Caco-2 (cell line): ENCODE results near the gene ADAM12. TPM values are rescaled to one million over a fixed set of nuclear protein-coding genes. Genes with fewer than 3 reads are reported as not detected.

ENCODE experiments used
- BruUV-seq: library from RNA; stranded (reverse); fragments of 400-500 nt; replicated peaks from 2 replicates; lab custom pipeline; 2021; lab: Mats Ljungman, UMichigan
- CTCF ChIA-PET: fragments of 300-600 bp; sonication (Branson Sonifier 250); formaldehyde crosslinking; loops from one replicate; lab custom pipeline; 2022; ENCODE audit warnings: antibody characterized with exemption; lab: Charles Lee
- POLR2A ChIA-PET: fragments of 300-600 bp; sonication (Branson Sonifier 250); formaldehyde crosslinking; loops from one replicate; lab custom pipeline; 2022; ENCODE audit warnings: antibody characterized with exemption; lab: Charles Lee
- DNase-seq, 2 experiments: peaks; one replicate each; pipeline versions ENCODE4 v3.0.0 to v3.0.0-alpha.2; 2020 to 2022
- H3K27me3 ChIP-seq: replicated peaks from 2 replicates; pipeline ENCODE4 v1.6.0; 2011; ENCODE audit warnings: low read length; ENCODE audit not compliant: control insufficient read depth, insufficient read depth
- H3K36me3 ChIP-seq: 2 replicates; pipeline ENCODE4 v1.5.1; 2011; ENCODE audit warnings: low read length; ENCODE audit not compliant: control insufficient read depth, insufficient read depth
- H3K4me1 ChIP-seq: fragments of 250-450 bp; sonication (Bioruptor Pico); 2 replicates; pipeline ENCODE4 v1.5.1; 2020; ENCODE audit warnings: mild to moderate bottlenecking
- H3K4me3 ChIP-seq: 2 replicates; pipeline ENCODE4 v1.5.1; 2011; ENCODE audit warnings: low read depth, mild to moderate bottlenecking, control low read depth, low read length
- H3K9me3 ChIP-seq: fragments of 250-450 bp; sonication (Bioruptor Pico); 2 replicates; pipeline ENCODE4 v1.5.1; 2020; ENCODE audit warnings: mild to moderate bottlenecking, moderate library complexity
- H3K27ac Mint-ChIP-seq: one replicate; pipeline ENCODE4 v1.8.0; 2022; ENCODE audit warnings: mixed read lengths; ENCODE audit not compliant: unreplicated experiment
- H3K27me3 Mint-ChIP-seq: one replicate; pipeline ENCODE4 v1.8.0; 2022; ENCODE audit warnings: mixed read lengths; ENCODE audit not compliant: insufficient read depth, unreplicated experiment
- H3K36me3 Mint-ChIP-seq: one replicate; pipeline ENCODE4 v1.8.0; 2022; ENCODE audit warnings: mild to moderate bottlenecking, mixed read lengths; ENCODE audit not compliant: insufficient read depth, unreplicated experiment
- H3K4me1 Mint-ChIP-seq: one replicate; pipeline ENCODE4 v1.8.0; 2022; ENCODE audit warnings: low read depth, mixed read lengths; ENCODE audit not compliant: unreplicated experiment
- H3K4me3 Mint-ChIP-seq: one replicate; pipeline ENCODE4 v1.8.0; 2022; ENCODE audit warnings: mild to moderate bottlenecking, moderate library complexity, mixed read lengths; ENCODE audit not compliant: unreplicated experiment
- H3K9me3 Mint-ChIP-seq: one replicate; pipeline ENCODE4 v1.8.0; 2022; ENCODE audit warnings: mixed read lengths; ENCODE audit not compliant: unreplicated experiment
- intact Hi-C: fragments of 100-400 bp; cut with micrococcal nuclease; formaldehyde crosslinking; loops from one replicate; pipeline ENCODE4 v1.10.0; 2022; ENCODE audit not compliant: unreplicated experiment
- total RNA-seq: library from RNA; stranded (reverse); gene quantifications from 2 replicates; pipeline ENCODE4 v1.2.3, GENCODE V29; 2022
- TF ChIP-seq, protein P1 (sequence below), 2 experiments: fragments of 200-600 bp in 1 of 2; IDR thresholded peaks; 1 replicate in 1 of 2; 2 replicates in 1 of 2; pipeline versions ENCODE4 v1.5.1 to v1.8.0; 2011 to 2022; ENCODE audit warnings: antibody characterized with exemption in 1 of 2, control low read depth in 1 of 2, inconsistent platforms in 1 of 2, low read depth in 1 of 2, low read length in 1 of 2, mild to moderate bottlenecking in 1 of 2, moderate library complexity in 1 of 2; ENCODE audit not compliant: insufficient read depth in 1 of 2, severe bottlenecking in 1 of 2, unreplicated experiment in 1 of 2

The ADAM12 gene
- total RNA-seq, 1 experiment from 2014 or later: not detected

DNA sequence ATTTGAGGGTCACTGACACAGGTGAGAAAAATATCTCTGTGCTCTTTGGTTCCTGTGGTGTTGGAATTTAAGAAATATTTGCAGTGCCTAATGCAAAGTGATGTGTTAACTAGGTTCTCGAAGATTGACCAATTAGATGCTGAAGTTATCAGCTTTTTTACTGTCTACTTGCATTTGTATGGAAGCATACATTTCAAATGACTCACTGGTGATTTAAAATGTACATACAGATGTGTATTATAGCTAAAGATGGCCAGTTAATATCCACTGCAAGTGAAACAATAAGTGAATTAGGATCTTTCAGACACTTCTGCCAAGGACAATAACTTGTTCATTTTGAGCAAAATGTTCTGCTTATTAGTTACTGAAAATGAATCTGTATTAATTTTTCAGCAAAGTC lies 287.0 kb downstream of the ADAM12 start:
- intact Hi-C loops: no loop called here
- Mint-ChIP-seq H3K4me3 (no peak overlapping the region), H3K27me3 (no peaks in the 10 kb centered on the region), H3K36me3 (no peaks in the 10 kb centered on the region), H3K27ac (no peak overlapping the region), H3K9me3 (no peaks in the 10 kb centered on the region), H3K4me1 (no peaks in the 10 kb centered on the region)
- no peak overlapping the region for H3K4me3 ChIP-seq
- CTCF ChIA-PET: no interaction called here
- H3K36me3 ChIP-seq: no peaks in the 10 kb centered on the region
- H3K27me3 ChIP-seq: no peaks in the 10 kb centered on the region; the same call in 1 of the 2 replicates
- DNase-seq: no peak
- H3K9me3 ChIP-seq: no peaks in the 10 kb centered on the region
- no TSS peak for BruUV-seq
- POLR2A ChIA-PET: no interaction called here
- no peaks in the 10 kb centered on the region for H3K4me1 ChIP-seq
- TF ChIP-seq, protein P1, sequence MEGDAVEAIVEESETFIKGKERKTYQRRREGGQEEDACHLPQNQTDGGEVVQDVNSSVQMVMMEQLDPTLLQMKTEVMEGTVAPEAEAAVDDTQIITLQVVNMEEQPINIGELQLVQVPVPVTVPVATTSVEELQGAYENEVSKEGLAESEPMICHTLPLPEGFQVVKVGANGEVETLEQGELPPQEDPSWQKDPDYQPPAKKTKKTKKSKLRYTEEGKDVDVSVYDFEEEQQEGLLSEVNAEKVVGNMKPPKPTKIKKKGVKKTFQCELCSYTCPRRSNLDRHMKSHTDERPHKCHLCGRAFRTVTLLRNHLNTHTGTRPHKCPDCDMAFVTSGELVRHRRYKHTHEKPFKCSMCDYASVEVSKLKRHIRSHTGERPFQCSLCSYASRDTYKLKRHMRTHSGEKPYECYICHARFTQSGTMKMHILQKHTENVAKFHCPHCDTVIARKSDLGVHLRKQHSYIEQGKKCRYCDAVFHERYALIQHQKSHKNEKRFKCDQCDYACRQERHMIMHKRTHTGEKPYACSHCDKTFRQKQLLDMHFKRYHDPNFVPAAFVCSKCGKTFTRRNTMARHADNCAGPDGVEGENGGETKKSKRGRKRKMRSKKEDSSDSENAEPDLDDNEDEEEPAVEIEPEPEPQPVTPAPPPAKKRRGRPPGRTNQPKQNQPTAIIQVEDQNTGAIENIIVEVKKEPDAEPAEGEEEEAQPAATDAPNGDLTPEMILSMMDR (IDR thresholded peaks at IDR 0.05; ENCODE audit: insufficient read depth in 1 of 2, low read depth in 1 of 2, low read length in 1 of 2, severe bottlenecking in 1 of 2, unreplicated experiment in 1 of 2): no peak

DNA sequence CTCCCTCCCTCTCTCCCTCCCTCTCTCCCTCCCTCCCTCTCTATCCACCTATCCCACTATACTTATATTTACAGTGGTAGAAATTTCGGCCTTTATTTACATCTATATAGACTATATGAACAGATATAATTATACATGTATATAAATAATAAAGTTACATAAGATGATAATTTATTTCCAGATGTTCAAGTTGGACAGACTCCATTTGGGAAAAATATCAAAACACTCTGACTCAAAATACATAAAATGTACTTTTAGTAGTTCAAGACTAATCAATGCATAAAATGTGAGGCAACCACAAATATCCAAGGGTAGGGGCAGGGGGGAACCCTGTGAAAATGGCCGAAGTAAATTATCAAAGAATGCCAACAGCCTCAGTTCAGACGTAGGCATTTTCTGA lies 288.9 kb downstream of the ADAM12 start:
- Mint-ChIP-seq H3K4me1 (no peaks in the 10 kb centered on the region), H3K9me3 (no peaks in the 10 kb centered on the region), H3K27ac (no peak overlapping the region), H3K4me3 (no peak overlapping the region), H3K27me3 (no peaks in the 10 kb centered on the region), H3K36me3 (no peaks in the 10 kb centered on the region)
- no peak overlapping the region for H3K4me3 ChIP-seq
- H3K36me3 ChIP-seq: no peaks in the 10 kb centered on the region
- ChIA-PET POLR2A (no interaction called here), CTCF (no interaction called here)
- intact Hi-C loops: no loop called here
- TF ChIP-seq, protein P1 (IDR thresholded peaks at IDR 0.05; ENCODE audit: insufficient read depth in 1 of 2, low read depth in 1 of 2, low read length in 1 of 2, severe bottlenecking in 1 of 2, unreplicated experiment in 1 of 2): no peak
- DNase-seq: no peak
- H3K27me3 ChIP-seq: no peaks in the 10 kb centered on the region; the same call in 1 of the 2 replicates
- no peaks in the 10 kb centered on the region for H3K9me3 ChIP-seq
- BruUV-seq: no TSS peak
- H3K4me1 ChIP-seq: no peaks in the 10 kb centered on the region

DNA sequence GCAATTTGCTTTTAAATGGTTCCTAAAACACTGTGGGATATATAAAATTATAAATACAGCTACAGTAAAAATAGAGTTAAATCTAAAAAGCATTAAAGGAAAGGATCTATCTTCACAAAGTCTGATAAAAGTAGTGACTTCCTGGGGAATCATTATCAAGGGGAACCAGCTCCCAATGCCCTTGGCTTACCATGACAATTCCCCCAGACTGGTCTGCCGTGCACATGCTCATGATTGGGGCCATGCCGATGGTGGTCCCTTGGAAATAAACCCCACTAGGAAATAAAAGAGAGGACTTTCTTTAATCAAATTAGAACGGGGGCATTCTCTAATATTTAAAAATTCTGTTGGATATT lies 290.1 kb downstream of the ADAM12 start:
- BruUV-seq: no TSS peak
- H3K4me1 ChIP-seq: no peaks in the 10 kb centered on the region
- H3K27me3 Mint-ChIP-seq: peaks cover under 1% of the 10 kb centered on the region
- CTCF ChIA-PET: interaction anchor here (0.5 kb wide), 1 partner anchor 10 kb away, joined by 3 read pairs; no protein-coding TSS in a partner anchor
- no peaks in the 10 kb centered on the region for H3K9me3 ChIP-seq
- H3K27me3 ChIP-seq: no peaks in the 10 kb centered on the region; the same call in 1 of the 2 replicates
- TF ChIP-seq, protein P1 (IDR thresholded peaks at IDR 0.05; ENCODE audit: insufficient read depth in 1 of 2, low read depth in 1 of 2, low read length in 1 of 2, severe bottlenecking in 1 of 2, unreplicated experiment in 1 of 2): no peak
- H3K9me3 Mint-ChIP-seq: no peaks in the 10 kb centered on the region
- DNase-seq: no peak
- POLR2A ChIA-PET: no interaction called here
- no peaks in the 10 kb centered on the region for H3K4me1 Mint-ChIP-seq
- H3K36me3 ChIP-seq: no peaks in the 10 kb centered on the region
- H3K4me3 Mint-ChIP-seq: no peak overlapping the region
- H3K36me3 Mint-ChIP-seq: no peaks in the 10 kb centered on the region
- intact Hi-C loops: no loop called here
- H3K27ac Mint-ChIP-seq: no peak overlapping the region
- no peak overlapping the region for H3K4me3 ChIP-seq
